GM12874 (cell line): ENCODE results near the gene HOXA4.

ENCODE experiments used
- CTCF ChIP-seq: IDR thresholded peaks from 2 replicates; pipeline ENCODE4 v1.5.1; 2011; ENCODE audit warnings: low read depth, mild to moderate bottlenecking, control low read depth, low read length, moderate library complexity; ENCODE audit not compliant: insufficient read depth

The HOXA4 gene

GRCh38 chr7:27162561-27163287, 32.2 kb upstream of the HOXA4 start:
- no peak for TF ChIP-seq CTCF

GRCh38 chr7:27161721-27162560, 31.4 kb upstream of the HOXA4 start:
- no peak for TF ChIP-seq CTCF

DNA sequence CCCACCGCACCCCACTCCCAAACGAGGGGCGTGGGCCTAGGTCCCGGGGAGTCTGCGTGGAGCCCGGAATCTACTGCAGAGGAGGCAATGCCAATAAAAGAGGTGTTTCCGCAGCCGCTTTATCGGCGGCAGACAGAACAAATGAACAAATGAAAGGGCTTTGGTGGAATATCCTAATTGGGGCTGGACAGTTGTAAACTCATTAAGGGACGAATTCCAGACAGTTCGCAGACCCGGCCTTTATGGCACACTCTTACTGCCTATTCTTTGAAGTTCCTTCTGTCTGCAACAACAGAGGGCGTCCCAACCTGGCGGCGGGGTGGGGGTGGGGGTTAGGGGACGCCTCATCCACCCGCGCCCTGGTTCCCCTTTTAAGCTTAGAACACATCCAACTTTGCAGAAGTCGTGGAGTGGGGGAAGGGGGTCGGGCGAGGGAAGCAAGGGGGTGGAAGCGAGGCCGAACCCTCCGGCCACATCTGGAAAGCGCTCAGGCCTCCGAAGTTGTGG, 30.7 kb upstream of the HOXA4 start:
- TF ChIP-seq CTCF = no peak

DNA sequence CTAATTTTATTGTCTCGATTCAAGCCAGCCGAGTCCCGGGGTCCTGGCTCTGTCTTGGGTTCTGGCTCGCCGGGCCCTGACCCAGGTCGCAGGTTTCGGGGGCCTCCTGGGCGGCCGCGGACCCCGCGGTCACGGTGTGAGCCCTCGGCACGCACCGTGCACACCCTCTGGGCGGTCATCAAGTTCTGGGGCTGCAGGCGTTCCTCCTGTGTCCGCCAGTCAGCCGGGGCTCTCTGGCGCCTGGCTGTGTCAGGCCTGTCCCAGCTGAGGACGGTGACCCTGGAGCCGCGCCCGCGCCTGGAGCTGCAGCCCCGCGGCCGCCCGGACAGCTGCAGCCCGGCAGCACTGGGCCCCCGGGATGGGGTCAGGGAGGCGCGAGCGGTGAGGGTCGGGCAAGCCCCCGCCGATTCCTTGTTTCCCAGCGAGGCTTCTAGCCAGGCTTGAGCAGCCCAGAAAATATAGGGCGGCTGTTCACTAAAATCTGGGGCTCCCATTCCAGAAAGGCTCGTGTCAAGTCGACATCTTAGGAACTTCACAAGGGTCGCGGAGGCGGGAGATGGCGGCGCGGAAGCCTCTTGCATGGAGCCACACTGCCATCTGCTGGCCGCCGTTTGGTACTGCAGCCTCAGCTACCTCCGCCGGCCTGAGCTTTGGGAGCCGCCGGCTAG, 30.1 kb upstream of the HOXA4 start:
- peak; percentile 98 for TF ChIP-seq CTCF

DNA sequence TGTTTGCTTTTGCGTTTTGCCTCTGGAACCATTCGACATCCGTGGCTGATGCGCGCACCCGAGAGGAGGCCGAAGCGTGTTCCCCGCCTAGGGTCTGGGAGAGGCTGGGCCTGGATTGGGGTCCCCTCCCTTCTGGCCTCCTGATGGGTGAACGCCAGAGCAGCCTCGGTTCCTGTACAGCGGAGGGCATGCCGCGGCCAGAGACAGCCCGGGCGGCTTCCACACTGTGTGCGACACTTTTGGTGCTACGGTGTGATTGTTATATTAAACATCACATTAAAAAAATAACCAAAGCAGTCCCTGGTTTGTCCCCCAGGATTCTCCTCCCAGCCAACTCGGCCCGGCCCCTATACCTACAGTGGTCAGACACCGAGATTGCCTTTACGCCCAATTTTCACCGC, 29.6 kb upstream of the HOXA4 start:
- no peak for TF ChIP-seq CTCF

- no peak for TF ChIP-seq CTCF
Measured at GRCh38 chr7:27159266-27160144, 28.9 kb upstream of the HOXA4 start.
